ENCODE measurements around the gene CSF3.

CSF3 gene

DNA sequence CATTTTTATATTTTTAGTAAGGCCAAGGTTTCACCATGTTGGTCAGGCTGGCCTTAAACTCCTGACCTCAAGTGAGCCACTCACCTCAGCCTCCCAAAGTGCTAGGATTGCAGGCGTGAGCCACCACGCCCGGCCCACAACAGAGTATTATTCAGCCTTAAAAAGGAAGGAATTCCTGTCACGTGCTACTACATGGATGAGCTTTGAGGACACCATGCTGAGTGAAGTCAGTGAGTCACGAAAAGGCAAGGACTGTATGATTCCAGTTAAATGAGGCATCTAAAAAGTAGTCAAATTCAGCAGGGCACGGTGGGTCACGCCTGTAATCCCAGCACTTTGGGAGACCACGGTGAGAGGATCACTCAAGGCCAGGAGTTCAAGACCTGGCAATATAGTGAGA is 9.7 kb downstream of the CSF3 start:
- DNase-seq (ENCODE audit: low spot score), result peak; percentile 6

DNA sequence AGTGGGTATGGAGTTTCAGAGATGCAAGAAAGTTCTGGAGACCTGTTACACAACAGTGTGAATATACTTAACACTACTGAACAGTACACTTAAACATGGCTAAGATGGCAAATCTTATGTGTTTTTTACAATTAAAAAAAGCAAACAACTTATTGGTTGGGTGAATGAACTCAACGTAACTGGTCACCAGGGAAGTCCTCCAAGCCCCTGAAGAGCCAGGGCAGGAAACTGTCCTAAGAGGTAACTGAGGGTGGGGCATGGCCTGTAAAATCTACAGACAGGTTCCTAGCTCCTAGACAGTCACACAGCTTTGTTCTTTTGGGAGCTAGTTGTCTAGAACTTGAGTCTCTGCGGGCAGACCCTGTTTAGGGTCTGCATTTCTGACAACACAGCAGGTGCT is 10.3 kb downstream of the CSF3 start:
- no peak for DNase-seq (ENCODE audit: low spot score)

DNA sequence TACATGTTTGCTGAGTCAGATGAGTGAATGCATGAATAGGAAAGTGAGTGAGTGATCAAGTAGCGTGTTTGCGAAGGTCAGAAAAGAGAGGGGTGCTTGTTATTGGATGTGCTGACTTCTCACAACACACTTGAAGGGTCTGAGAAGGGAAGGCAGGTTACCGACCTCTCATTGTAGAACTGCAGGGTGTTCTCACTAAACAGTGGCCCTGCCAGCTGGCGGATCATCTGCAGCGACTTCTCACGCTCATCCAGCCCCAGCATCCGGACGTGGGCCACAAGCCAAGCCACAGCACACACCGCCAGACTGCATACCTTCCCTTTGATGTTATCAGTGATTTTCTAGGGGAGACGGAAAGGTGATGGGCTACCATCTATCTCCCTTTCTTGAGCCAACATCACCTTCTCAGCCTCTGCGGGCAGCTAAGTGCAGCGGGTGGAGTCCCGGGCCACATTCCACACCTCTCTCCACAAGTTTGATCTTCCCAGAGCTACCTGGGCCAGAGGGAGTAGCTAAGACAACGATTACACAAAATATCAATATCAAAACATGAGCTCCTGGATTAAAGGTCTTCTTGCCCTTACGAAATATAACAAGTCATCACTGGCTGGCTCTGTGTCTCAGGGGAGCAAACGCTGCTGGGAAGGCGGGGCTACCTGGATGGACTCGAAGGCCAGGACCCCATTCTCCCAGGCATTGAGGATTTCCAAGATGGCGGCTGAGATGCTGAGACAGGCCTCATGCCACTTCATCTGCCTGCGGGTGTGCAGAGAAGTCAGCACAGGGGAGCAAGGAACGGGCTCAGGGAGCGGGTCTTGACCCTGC is 11.0 kb downstream of the CSF3 start:
- DNase-seq (ENCODE audit: low spot score), result peak; percentile 2

DNA sequence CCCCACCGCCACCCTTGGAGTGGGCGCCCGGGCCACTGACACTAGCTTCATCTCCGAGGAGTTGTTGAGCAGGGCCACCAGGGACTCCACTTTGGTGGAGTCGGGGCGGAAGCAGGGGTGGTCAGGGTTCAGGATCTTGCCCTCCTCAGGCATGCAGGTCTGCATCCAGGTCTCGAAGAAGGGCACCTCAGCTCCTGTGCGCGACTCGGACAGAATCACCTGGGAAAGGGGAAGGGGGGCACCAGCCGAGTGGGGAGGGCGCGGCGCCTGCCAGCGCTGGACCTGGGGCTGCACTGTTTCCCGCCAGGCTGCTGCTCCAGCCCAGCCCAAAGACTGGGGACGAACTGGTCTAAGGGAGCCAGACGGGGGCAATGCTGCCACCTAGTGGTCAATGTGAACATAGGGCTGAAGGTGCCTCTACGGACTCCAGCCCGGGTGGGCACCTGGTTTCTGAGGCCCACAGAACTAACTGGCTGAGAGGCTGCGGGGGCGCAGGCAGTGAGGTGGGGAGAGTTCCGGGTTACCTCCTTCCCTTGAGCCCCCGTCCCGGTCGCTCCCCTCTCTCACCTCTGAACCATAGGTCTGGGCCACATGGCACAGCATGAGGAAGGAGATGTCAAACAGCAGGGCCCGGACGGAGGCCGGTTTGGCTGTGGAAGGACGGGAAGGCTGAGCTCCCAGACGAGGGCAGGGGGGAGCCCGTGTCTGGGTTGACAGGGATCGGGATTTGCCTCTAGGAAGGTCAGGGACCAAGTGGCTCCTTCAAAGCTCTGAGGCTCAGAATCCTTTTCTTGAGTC is 11.8 kb downstream of the CSF3 start:
- DNase-seq (ENCODE audit: low spot score), result peak; percentile 91

DNA sequence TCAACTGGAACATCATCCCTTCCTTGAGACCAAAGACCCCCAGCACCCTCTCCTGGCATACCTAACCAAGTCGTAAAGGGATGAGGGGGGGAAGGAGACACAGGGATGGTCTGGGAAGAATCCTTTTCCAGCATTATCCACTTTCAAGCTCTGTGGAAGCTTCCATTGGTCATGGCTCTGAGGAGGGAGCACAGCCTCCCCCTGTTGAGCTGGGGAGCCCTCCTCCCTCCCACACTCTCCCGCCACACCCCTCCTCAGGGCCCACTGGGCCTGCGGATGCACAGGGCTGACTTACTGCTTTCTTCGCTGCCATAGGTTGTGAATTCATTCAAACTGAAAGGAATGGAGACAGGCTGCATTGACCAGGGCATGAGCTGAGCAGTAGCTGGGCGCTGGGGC is 12.4 kb downstream of the CSF3 start:
- DNase-seq (ENCODE audit: low spot score), result peak; percentile 4

DNA sequence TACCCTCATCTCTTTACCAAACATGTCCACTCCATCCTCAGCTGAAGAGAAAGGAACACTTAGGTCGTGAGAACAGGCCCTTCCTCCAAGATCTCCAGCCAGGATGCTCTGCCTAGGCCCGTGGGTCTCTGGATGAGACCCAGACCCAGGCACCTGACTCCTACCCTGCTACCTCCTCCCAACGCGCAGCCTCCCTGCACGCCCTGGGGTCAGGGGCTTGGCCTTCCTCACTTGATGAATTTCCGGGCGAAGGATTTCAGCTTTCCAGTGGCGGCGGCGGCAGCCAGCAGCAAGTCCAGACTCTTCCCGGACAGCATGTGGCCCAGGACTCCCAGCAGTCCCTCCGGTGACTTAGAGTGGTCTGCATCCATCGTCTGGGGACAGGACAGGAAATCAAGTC is 13.4 kb downstream of the CSF3 start:
- DNase-seq (ENCODE audit: low spot score), result peak; percentile 0

DNA sequence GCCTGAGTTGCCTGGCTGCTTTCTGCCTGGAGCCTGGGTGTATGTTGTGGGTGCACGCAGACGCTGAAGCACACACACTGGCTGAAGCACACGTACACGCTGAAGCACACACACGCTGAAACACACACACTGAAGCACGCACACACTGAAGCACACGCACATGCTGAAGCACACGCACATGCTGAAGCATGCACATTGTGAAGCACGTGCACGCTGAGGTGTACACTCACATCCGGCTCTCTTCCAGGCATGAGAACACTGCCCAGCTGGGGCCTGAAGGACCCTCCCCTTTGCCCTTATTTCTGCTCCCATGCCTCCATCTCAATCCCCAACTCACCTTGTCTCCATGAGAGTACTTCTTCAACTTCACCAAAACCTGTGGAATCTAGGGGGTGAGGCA is 16.5 kb downstream of the CSF3 start:
- no peak for DNase-seq (ENCODE audit: low spot score)

DNA sequence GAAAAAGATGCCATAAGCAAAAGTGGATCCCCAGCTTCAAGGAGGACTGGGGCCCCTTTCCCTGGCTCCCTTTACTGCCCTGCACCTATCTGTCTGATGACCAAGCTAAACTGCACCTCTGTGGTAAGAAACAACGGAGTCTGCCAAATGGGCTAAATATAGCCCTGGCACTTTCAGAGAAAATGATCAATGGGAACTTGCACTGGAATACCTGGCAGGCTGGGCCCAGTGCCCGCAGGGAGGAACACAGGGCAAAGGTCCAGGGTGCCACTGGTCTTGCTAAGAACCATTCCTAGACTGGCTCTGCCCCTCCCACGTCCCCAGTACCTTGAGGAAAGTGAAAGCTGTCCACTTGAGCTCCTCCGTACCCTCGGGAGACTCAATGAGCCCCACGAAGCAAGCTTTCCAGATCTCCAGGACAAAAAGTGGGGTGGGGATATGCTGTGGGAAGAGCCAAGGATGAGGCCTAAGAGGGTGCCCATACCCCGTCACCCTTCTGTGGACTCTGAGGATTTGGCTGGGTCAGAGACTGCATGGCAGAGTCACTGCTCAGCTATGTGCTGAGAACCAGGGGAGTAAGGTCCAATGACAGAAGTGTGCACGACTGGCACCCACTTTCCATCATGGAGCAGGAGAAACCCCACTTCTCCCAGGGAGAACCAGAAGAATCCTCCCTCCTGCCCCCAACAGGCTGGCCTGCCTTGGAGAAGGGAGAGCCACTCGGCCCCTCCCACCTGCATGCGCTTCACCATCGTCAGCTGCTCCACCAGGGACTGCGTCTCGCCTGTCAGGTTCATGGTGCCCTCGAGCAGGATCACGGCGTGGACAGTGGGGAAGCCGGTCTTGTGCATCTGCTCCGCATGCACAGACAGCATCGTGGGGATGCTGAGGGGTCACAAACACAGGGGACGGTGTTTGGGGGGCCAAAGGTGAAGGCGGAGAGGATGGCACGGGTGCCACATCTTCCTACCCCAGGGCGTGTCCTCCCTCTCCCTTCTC is 17.4 kb downstream of the CSF3 start:
- DNase-seq (ENCODE audit: low spot score), result no peak

DNA sequence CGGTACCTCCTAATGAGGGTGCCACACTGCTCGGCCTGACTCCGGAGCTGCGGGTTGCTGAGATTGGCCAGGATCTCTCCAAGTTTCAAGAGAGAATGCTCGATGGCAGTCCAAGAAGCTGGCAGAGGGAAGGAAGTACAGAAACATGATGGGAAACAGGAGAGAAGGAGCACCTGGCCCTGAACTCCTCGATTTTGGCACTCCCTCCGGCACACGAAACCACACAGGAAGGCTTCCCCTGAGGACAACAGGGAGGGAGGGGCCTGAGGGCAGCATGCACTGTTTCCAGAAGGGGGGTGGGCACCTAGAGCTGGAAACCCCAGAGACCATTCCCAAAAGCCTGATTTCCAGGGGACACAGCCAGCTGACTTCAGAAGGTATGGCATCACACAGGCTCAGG is 18.1 kb downstream of the CSF3 start:
- no peak for DNase-seq (ENCODE audit: low spot score)

DNA sequence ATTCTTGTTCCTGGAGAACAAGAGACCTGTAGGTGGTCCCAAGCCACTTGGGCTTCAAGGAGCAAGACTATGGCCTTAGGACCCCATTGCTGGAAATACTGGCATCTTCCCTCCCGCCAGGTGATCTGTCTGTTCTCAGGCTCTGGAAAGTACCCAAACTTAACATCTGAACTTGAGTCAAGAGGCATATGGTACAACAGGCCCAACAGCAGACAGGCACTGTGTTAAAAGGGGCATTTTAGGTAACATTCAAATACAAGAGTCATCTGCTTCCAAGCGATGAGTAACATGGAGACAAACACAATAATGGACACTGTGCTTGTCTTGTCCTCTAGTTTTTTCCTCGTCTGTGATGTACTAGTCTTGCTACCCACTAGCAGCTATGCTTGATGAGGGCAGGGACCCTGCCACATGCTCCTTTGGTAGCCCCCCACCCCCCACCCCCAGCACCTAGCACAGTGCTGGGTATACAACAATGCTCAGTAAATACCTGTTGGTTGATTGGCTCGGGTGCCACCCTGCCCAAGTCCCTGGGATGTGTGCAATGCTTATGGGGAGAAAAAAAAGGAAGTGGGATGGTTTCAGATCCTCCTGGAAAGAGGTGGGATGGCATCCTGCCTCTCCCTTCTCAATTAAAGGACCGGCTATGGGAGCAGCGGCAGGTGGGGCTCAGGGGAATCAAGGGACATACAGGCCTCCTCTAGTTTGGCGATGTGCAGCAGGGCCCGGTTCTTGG is 19.4 kb downstream of the CSF3 start:
- DNase-seq (ENCODE audit: low spot score), result no peak

DNA sequence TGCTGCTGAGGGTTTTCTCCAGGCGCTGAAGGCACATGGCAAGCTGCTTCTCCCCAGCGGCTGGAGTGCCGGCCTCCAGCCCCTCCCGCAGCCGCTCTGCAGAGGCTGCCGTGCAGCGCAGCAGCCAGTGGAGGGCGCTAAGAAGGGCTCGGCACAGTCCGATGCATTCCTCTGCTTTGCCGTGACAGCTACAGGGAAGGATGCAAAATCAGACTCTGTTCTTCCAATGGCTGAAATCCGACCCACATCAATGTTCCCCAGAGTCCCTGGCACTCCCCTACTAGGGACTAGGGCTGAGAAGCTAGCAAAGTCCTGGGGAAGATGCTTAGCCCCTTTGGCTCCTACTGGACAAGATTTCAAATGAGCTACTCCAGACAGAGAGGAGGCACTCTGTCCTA is 19.9 kb downstream of the CSF3 start:
- peak; percentile 44 for DNase-seq (ENCODE audit: low spot score)

DNA sequence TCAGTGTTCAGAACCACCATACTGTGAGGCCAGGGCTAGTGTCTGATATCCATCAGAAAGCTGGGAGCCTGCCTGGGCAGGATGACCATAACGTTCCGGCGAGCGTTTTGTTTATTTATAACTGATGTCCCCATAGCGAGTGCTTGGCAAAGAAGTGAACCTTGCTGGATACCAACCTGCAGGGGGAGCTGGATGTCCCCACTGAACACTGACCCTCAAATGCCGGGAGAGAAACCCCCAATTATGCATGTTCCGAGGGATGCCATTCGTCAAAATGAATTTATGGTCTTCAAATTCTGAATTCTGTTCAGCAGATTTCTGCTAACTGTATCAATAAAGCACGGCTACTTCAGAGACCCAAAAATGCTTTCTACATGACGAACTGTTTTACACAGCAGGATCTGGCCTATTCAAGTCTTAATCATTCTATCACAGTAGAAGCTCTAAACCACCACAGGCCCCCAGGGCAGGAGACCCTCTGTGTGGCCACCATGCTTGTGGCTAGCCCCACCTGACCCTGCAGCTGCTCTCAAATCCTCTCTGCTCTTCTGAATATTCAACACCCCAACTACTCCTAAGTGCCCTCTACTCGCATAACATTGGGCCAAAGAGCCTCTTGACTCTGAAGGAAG is 23.8 kb downstream of the CSF3 start:
- peak; percentile 86 for DNase-seq (ENCODE audit: low spot score)

DNA sequence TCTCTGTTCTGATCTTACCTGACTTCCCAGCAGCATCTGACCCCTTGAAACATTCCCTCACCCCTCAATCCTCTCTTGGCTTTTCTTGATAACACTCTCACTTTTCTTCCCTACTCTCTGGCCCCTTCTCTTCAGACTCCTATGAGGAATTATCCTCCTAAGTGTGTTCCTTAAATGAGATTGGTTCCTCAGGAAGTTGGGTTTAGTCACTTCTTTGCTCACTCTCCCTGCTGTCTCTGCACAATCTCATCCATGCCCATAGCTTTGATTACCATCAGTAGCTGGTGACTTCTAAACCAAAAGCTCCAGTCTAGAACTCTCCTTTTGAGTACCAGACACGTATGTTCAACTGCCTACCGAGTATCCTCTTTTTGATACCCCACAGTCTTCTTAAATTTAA is 26.0 kb downstream of the CSF3 start:
- no peak for DNase-seq (ENCODE audit: low spot score)

DNA sequence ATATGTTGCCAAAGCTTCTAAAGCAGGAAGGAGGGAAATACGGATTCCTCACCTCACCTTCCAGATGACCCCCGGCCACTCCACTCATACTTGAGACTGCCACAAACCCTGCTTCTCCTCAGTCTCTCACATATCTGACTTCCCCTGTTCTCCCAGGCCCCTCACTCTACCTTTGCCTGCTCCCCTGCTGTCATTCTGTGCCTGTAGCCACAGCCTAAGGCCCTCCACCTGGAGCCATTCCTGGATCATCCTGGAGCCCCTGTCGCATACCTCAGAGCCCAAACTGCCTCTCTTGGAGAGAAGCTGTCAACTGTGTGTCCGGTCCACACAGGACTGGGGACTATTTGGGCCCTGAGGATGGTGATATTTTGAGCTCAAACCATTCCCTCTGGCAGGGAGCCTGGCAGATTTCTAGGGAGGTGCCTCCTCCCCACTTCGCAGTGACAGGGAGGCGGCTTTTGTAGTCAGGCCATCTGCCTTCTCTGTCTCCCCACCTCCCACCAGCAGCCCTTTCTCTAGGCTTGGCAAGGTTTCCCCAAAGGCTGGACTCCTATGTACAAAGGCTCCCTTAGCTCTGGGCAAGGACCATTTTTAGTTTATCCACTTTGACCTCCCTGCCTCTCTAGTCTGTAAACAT is 41.3 kb downstream of the CSF3 start:
- DNase-seq (ENCODE audit: low spot score), result no peak

DNA sequence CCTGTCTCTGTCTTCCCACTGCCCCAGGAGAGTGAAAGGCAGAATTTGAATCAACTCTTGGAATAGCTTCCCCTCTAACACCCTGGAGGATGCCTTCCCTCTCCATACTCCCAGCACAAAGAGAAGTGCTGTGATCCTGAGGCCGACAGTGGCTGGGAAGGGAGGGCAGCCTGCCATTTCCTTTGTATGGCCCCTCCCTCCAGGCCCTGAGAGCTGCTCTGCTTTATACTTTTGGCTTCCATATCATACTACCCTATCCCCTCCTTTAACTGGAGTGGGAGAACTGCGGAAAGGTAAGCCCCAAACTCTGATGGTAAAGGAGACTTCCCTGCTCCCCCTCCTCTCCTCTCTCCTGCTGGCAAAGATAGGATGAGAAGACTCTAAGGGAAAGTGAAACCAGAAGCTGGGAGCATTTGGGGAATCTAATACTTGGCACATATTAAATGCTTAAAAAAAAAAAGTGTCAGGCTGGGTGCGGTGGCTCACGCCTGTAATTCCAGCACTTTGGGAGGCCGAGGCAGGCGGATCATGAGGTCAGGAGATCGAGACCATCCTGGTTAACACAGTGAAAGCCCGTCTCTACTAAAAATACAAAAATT is 43.0 kb downstream of the CSF3 start:
- peak; percentile 35 for DNase-seq (ENCODE audit: low spot score)

DNA sequence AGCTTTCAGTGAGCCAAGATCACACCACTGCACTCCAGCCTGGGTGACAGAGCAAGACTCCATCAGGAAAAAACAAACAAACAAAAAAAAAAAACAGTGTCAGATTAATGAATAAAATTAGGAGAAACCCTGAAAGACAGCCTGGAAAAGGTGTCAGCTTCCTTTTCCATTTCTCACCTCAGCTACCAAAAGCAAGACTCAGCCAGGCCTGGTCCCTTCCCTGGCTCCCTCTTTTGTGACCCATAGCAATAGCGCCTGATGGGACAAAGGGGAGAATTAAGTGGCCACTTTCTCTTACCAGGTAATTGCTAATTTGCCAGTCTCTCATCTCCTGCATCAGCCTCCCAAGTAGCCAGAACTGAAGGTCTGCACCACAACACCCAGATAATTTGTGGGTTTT is 43.6 kb downstream of the CSF3 start:
- no peak for DNase-seq (ENCODE audit: low spot score)

DNA sequence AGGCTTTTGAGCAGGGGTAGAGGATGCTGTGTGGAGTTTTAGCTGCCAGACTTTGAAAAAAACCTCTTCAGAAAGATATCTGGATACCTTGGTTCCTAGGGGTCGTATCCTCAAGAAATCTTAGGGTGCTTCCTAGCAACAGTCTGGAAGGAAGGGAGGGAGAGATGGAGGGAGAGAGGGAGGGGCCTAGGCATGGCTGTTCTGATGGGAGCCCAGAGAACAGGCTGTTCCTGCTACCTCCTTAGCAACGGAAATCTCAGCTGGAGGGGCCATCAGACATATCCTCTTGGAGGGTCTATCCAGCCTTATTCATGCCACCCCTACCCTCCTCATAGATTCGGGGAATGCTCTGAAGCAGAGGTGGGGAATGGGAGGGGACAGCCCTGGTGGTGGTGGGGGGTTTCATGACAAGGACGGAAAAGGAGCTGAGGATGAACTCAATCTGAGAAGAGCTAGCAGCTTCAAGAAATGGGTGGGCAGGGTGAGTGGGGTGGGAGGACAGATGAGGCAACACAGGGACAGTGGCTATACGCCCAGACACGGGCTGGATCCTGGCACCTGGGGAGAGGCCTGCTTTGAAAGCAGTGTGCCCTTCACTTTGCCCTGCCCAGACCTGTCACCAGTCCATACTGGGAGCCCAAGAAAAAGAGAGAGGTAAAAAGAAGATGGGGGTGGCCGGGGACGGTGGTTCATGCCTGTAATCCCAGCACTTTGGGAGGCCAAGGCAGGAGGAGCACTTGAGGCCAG is 44.7 kb downstream of the CSF3 start:
- DNase-seq (ENCODE audit: low spot score), result no peak

DNA sequence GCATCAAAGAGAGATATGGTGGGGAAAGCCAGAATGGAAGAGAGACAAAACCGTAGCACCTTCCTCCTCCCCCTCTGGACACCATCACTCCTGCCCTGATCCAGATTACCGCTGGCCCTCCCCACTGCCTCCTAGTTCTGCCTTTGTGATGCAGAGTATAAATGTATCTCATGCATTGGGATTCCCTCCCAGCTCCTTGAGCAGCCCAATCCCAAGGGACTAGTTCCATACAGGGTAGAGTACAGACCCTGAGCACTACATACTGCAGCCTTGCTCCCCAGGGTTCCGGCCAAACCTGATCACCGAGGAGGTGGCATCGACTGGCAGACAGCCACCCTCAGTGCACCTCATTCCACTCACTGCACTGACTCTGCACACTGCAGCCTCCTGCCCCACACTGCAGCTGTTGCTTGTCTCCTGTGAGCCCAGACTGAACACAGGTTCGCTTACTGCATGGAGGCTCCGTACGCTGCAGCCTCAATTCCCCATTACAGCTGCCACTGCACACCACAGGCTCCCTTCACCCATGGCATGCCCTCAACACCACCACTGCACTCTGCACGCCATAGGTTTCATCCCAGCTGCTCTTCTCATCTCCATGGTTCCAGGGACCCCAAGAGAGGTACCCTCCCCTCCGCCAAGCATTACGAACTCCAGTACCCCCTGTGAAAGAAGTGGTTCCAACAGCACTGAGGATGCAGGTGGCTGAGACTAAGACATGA is 45.8 kb downstream of the CSF3 start:
- no peak for DNase-seq (ENCODE audit: low spot score)

DNA sequence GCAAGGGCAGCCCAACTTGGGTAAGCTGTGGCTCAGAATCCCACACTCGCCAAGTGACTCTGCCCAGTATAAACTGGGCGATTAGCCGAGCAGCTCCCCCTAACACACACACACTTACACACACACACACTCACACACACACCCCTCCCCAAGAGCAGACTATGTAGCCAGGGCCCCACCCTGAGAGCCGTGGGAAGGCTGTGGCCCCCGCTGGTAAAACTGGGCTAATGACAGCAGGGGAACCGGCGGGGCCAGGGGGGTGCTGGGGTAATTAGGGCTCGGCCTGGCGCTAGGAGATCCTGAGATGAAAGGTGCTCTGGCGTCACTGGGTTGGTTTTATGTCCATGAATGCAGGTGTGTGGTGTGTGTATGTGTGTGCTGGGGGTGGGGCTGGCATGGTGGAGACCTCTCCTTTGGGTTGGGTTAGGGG is 46.4 kb downstream of the CSF3 start:
- no peak for DNase-seq (ENCODE audit: low spot score)

All from GM03348 (cell line).